GM19455 (cell line): ENCODE measurements around the gene FZR1.
"Not testable (repeated sequence)": the region's sequence is repeated elsewhere in the genome, so short reads cannot be mapped to it uniquely, and the experiment has no call there.

Experiments used
- ATAC-seq: cut with Tn5 transposase; IDR thresholded peaks from one replicate; pipeline ENCODE4 v1.9.1; 2021; ENCODE audit not compliant: unreplicated experiment

The FZR1 gene

DNA sequence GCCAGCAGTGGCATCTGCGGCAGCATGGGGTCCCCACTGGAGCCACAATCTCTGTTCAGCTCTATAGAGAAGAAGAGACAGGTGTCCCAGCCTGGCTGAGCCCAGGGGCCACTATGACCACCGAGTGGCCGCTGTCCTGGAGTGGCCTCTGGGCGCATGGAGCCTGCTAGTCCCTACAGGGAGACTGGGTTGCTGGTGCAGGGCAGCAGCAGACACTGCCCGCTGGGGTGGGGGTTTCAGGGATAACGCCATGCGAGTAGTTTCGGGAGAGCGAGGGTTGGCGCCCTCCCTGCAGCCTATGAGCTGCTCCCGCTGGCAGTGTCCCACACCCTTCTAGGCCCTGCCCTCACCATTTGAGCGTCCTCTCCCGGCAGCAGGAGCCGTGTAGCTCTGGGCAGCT, 22.0 kb downstream of the FZR1 start:
- no peak for ATAC-seq

DNA sequence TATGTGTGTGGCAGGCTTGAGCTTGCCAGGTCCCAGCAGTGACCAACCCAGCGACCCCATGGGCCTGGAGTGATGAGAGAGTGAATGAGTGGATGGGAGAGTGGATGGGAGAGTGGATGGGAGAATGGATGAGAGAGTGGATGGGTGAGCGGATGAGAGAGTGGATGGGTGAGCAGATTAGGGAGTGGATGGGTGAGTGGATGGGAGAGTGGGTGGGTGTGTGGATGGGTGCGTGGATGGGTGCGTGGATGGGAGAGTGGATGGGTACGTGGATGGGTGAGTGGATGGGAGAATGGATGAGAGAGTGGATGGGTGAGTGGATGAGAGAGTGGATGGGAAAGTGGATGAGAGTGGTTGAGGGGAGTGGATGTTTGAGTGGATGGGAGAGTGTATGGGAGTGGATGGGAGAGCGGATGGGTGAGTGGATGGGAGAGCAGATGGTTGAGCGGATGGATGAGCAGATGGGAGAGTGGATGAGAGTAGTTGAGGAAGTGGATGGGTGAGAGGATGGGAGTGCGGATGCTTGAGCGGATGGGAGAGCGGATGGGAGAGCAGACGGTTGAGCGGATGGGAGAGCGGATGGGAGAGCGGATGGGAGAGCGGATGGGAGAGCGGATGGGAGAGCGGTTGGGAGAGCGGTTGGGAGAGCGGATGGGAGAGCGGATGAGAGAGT, 22.6 kb downstream of the FZR1 start:
- ATAC-seq, result no peak

DNA sequence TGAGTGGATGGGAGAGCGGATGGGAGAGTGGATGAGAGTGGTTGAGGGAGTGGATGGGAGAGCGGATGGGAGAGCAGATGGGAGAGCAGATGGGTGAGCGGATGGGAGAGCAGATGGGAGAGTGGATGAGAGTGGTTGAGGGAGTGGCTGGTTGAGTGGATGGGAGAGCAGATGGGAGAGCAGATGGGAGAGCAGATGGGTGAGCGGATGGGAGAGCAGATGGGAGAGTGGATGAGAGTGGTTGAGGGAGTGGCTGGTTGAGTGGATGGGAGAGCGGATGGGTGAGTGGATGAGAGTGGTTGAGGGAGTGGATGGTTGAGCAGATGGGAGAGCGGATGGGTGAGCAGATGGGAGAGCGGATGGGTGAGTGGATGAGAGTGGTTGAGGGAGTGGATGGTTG, 23.2 kb downstream of the FZR1 start:
- not testable (repeated sequence) for ATAC-seq

DNA sequence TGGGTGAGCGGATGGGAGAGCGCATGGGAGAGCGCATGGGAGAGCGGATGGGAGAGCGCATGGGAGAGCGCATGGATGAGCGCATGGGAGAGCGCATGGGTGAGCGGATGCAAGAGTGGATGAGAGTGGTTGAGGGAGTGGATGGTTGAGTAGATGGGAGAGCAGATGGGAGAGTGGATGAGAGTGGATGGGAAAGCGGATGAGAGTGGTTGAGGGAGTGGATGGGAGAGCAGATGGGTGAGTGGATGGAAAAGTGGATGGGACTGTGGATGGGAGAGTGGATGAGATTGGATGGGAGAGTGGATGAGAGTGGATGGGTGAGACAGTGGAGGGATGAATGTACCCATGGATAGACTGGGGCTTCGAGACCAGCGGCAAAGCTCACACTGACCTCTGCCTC, 24.3 kb downstream of the FZR1 start:
- no peak for ATAC-seq

DNA sequence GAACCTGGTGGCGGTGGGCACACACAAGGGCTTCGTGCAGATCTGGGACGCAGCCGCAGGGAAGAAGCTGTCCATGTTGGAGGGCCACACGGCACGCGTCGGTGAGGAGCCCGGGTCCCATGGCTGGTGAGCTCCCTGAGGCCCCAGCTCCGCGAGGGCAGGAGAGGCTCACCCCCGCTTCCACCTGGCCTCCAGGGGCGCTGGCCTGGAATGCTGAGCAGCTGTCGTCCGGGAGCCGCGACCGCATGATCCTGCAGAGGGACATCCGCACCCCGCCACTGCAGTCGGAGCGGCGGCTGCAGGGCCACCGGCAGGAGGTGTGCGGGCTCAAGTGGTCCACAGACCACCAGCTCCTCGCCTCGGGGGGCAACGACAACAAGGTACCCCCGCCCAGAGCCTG, 25.6 kb downstream of the FZR1 start:
- no peak for ATAC-seq

DNA sequence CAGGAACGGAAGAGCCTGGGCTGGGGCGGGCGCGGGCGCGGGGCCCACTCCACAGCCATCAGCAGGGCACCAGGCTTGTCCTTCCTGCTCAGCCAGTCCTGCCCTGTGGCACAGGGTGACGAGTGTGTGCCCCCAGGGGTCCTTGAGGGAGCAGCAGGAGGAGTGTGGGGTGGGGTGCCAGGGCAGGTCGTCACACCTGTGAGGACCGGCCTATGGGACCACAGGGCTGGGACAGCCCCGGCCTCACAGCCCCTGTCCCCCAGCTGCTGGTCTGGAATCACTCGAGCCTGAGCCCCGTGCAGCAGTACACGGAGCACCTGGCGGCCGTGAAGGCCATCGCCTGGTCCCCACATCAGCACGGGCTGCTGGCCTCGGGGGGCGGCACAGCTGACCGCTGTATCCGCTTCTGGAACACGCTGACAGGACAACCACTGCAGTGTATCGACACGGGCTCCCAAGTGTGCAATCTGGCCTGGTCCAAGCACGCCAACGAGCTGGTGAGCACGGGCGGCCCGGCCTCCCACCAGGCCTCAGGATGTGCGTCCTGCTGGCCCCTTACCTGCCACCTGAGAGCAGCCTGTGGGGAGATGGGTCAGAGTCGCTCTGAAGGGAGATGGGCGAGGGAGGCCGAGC, 26.2 kb downstream of the FZR1 start:
- no peak for ATAC-seq

DNA sequence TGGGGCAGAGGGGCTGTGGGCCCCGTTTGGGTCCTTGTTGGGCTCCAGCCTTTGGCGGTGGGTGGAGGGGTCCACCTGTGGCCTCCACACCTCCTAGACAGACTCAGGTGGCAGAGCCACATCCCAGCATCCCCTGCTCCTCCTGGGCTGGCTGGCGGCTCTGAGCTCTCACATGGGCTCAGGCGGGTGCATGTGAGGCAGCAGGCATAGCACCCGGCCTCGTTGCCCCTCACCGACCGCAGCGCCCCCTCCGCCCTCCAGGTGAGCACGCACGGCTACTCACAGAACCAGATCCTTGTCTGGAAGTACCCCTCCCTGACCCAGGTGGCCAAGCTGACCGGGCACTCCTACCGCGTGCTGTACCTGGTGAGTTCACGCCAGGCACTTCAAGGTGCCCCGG, 26.9 kb downstream of the FZR1 start:
- no peak for ATAC-seq

DNA sequence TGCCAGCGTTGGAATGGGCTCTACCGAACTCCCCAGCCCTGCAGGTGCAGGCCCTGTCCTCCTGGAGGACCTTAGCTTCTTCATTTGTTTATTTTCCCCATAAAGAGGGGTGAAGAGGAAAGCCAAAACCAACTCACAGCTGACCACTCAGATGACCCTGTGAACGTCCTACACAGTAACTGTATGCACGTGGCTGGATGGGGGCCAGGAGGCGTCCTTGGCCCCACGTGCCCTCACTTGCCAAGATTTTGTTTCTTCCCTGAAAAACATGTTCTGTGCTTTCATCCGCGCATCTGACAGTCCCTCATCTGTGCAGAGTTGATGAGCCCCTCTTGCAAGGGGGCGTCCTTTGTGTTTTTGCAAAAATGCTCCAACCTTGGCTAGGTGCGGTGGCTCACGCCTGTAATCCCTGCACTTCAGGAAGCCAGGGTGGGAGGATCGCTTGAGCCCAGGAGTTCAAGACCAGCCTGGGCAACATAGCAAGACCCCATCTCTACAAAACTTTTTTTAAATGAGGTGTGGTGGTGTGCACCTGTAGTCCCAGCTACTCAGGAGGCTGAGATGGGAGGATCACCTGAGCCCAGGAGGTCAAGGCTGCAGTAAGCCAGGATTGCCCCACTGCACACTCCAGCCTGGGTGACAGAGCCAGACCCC, 27.6 kb downstream of the FZR1 start:
- no peak for ATAC-seq

DNA sequence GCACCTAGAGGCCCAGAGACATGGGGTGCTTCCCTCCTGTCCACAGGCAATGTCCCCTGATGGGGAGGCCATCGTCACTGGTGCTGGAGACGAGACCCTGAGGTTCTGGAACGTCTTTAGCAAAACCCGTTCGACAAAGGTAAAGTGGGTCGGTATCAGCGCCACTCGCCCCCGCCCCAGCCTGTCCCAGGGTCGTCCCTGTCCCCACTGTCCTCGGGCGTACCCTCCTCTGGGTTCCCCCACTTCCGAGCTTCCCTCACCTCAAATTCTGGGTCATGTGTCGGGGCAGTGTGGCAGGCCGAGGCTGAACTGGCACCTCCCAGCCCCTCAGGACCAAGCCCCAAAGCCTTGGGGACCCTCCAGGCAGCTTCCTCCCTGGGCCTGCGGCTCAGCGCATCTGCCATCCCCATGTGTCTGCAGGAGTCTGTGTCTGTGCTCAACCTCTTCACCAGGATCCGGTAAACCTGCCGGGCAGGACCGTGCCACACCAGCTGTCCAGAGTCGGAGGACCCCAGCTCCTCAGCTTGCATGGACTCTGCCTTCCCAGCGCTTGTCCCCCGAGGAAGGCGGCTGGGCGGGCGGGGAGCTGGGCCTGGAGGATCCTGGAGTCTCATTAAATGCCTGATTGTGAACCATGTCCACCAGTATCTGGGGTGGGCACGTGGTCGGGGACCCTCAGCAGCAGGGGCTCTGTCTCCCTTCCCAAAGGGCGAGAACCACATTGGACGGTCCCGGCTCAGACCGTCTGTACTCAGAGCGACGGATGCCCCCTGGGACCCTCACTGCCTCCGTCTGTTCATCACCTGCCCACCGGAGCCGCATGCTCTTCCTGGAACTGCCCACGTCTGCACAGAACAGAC, 28.5 kb downstream of the FZR1 start:
- no peak for ATAC-seq

DNA sequence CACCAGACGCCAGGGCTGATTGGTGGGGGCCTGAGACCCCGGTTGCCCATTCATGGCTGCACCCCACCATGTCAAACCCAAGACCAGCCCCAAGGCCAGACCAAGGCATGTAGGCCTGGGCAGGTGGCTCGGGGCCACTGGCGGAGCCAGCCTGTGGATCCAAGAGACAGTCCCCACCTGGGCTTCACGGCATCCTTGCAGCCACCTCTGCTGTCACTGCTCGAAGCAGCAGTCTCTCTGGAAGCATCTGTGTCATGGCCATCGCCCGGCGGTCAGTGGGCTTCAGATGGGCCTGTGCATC, 29.1 kb downstream of the FZR1 start:
- no peak for ATAC-seq

DNA sequence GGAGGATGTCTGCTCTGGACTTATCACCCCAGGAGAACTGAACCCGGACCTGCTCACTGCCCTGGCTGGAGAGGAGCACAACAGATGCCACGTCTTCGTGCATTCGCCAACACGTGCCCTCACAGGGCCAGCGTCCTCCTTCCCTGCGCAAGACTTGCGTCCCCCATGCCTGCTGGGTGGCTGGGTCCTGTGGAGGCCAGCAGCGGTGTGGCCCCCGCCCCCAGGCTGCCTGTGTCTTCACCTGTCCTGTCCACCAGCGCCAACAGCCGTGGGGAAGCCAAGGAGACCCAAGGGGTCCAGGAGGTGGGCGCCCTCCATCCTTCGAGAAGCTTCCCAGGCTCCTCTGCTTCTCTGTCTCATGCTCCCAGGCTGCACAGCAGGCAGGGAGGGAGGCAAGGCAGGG, 29.5 kb downstream of the FZR1 start:
- ATAC-seq, result no peak

DNA sequence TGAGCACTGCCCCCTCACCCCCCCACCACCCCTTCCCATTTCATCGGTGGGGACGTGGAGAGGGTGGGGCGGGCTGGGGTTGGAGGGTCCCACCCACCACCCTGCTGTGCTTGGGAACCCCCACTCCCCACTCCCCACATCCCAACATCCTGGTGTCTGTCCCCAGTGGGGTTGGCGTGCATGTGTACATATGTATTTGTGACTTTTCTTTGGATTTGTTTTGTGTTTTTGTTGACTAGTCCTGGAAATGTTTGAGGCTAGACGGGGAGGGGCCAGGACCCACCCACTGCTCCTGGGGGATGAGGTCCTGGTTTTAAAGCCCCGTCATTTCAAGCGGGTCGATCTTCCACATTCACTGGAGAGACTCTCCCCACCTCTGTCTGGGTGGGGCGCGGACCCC, 29.9 kb downstream of the FZR1 start:
- no peak for ATAC-seq

DNA sequence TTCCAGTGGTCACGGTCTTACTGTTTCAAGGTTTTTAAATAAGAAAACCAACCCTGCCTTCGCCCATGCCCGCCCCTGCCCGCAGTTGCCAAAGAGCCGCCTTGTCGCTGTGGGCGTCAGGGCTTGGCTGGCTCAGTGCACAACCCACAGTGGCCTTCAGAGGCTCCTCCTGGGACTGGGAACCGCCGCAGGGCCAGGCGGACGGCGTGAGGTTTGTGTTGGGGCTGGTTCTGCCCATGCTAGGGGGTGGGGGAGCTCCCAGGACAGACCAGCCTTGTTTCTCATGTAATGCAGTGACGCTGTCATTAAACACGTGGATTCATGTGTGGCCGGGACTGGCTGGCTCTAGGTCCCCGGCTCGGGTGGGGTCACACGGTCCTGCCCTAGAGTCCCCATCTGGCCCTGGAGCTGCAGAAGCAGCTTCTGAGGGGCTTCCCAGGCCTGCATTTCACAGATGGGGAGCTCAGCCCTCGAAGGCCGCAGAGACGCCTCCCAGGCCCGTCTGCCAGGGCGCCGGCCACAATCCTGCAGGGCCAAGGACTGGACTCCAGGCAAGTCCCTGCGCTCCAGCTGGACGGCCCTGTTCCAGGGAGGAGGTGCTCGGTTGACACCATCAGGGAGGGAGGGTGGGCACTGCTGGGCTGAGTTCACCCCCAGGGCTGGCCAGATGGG, 30.5 kb downstream of the FZR1 start:
- no peak for ATAC-seq

DNA sequence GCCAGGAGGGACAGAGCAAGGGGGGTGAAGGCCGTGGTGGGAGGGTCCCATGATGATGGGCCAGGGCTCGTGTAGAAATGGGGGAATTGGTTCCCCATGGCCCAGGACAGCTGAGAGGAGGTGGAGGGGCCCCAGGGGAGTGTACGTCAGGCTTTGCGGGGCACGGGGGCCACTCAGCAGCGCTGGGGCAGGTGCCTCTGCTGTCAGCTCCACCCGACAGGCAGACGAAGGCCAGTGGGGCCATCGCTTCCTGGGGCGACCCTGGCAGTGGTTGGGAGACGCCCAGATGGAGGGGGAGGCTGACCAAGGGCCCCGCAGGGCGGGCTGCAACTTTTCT, 31.0 kb downstream of the FZR1 start:
- ATAC-seq, result no peak

DNA sequence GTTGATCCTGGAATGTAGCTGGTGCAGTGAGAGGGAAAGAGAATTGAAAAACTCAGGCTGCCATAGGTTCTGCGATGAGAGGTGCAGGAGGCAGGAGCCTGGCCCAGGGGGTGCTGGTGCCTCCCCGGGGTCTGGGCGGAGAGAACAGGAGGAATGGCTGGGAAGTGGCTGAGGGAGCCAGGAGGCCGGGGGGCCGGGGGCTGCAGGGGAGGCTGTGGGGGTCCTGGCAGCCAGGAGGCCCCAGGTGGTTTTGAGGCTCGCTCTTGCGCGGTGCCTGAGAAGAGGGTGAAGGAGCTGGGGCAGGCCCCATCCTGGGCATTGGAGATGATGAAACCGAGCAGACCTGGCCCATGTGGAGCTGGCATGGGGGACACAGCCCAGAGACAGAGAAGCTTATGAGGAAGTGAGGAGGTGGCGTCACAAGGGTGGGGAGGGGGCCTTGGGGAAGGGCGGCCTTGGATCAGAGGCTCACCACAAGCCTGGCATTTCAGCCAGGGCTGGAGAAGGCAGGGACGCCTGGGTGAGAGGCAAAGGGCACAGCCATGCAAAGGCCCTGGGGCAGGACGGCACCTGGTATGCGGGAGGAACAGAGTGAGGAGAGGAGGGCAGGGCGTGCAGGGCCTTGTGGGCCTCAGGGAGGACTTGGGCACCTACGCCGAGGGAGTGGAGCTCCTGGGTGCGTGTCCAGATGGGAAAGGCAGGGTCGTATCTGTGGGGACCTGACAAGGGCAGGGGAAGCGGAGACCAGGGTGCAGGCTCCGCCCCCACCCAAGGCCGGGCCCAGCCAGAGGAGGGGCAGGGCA, 31.5 kb downstream of the FZR1 start:
- no peak for ATAC-seq

DNA sequence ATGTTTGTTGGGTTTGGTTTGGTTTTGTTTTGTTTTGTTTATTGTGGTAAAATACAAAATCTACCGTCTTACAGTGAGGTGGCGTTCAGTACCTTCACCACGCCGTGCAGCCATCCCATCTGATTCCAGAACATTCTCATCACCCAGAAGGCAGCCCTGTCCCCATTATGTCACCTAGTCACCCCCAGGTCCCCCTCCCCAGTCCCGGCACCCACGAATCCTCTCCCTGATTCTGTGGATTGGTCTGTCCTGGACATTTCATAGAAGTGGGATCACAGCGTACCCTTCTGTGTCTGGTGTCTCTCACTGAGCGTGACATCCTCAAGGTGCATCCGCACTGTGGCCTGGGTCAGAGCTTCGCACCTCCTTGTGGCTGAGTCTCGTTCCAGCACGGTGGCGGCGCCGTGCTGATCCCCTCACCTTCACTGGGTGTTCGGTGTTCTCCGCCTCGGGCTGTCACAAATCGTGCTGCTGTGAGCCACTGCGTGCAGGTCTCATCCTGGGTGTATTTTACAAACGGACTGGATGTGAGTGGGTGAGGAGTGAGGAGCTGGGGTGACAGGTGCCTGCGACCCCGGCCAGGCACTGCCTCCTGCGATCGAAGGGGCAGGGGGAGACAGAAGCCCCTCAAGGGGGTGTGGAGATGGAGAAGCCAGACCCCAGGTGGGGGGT, 32.3 kb downstream of the FZR1 start:
- no peak for ATAC-seq

DNA sequence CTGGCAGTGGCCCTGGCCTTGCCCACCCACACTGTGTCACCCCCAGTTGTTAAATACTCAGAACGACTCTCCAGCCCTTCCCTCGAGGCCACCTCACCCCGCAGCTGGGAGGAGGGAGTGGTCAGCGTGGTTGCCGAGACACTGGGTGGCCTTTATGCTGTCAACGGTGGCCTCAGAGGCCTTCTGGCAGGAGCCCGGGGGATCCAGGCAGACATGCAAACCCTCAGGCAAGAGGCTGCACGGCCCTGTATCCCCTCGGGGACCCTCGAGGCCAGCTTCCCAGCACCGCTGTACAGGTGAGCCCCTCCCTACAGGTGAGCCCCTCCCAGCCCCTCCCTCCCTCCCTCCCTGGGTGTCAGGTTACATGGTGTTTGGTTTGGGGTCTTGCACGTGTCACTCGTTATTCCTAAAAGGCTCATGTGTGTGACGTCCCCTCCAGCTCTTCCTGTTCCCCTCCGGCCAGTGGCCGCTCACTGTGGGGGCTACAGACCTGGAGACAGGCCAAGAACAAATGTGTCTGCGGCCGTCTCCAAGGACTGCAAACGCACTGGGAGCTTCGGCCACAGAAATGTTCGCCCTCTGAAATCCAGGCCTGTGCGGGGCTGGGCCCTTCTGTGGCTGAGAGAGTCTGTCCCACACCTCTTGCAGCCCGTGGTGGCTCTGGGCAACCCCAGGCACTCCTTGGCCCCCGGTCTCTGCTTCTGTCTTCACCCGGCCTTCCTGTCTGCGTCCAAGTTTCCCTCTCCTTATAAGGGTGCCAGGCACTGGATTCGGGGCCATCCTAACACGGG, 33.0 kb downstream of the FZR1 start, which contains the start of gene TEKTIP1:
TEKTIP1 (plus strand) TSS at position 210 of the 791 bp plus-strand sequence; CDS start at position 214, 4 bp downstream.
- no peak for ATAC-seq

DNA sequence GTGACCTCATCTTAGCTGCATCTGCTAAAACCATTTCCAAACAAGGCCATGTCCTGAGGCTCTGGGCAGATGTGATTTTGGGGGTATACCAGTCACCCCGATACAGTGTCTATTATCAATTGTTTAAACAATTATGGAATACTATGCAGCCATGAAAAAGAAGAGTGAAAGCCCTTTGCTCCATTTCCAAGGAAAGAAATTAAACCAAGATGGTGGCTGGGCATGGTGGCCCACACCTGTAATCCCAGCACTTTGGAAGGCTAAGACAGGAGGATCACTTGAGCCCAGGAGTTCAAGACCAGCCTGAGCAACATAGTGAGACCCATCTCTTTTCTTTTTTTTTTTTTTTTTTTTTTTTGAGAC, 33.6 kb downstream of the FZR1 start:
- no peak for ATAC-seq
